Endothelial cell of umbilical vein (primary cell): Measurements from ENCODE around the gene THY1. TPM values are rescaled to one million over a fixed set of nuclear protein-coding genes. Genes with fewer than 3 reads are reported as not detected.

Experiments used
- BruUV-seq: library from RNA; stranded (reverse); fragments of 400-500 nt; replicated peaks from 2 replicates; lab custom pipeline; 2021; lab: Mats Ljungman, UMichigan
- CTCF ChIA-PET: fragments of 300-600, 350-600 bp; sonication (Branson Sonifier 250); formaldehyde crosslinking; loops from one replicate; lab custom pipeline; 2021; ENCODE audit warnings: antibody characterized with exemption, inconsistent platforms; lab: Charles Lee
- POLR2A ChIA-PET: fragments of 300-600, 350-600 bp; sonication (Branson Sonifier 250); formaldehyde crosslinking; loops from one replicate; lab custom pipeline; 2021; ENCODE audit warnings: antibody characterized with exemption, inconsistent platforms; lab: Charles Lee
- DNase-seq: peaks from one replicate; pipeline ENCODE4 v3.0.0-alpha.2; 2011; ENCODE audit warnings: low read depth, low spot score
- FAIRE-seq: peaks from 2 replicates; lab custom pipeline; 2011; peaks lifted over from hg19 to GRCh38; lab: Jason Lieb, UNC
- H2AFZ ChIP-seq: 2 replicates; pipeline ENCODE4 v1.6.0; 2012; ENCODE audit warnings: low read depth, low read length, control low read depth, inconsistent platforms
- H3K27ac ChIP-seq: 2 replicates; pipeline ENCODE4 v1.5.1; 2011; ENCODE audit warnings: low read depth, mild to moderate bottlenecking, control low read depth, low read length, moderate library complexity; ENCODE audit not compliant: insufficient read depth
- H3K27me3 ChIP-seq, 2 experiments: 2 replicates each; pipeline versions ENCODE4 v1.6.0 to v1.6.1; 2011; ENCODE audit warnings: low read length in 2 of 2, mixed read lengths in 1 of 2; ENCODE audit not compliant: control insufficient read depth in 2 of 2, insufficient read depth in 2 of 2
- H3K36me3 ChIP-seq, 2 experiments: 2 replicates in 1 of 2; 3 replicates in 1 of 2; pipeline ENCODE4 v1.5.1; 2011; ENCODE audit warnings: low read length in 2 of 2, mild to moderate bottlenecking in 1 of 2, moderate library complexity in 1 of 2; ENCODE audit not compliant: control insufficient read depth in 2 of 2, insufficient read depth in 2 of 2; ENCODE audit errors: extremely low read depth in 1 of 2
- H3K4me1 ChIP-seq: 3 replicates; pipeline ENCODE4 v1.5.1; 2011; ENCODE audit warnings: mild to moderate bottlenecking, low read length; ENCODE audit not compliant: control insufficient read depth, insufficient read depth; ENCODE audit errors: extremely low read depth
- H3K4me2 ChIP-seq: 2 replicates; pipeline ENCODE4 v1.6.1; 2011; ENCODE audit warnings: low read length, control low read depth, mixed read lengths; ENCODE audit not compliant: insufficient read depth
- H3K4me3 ChIP-seq, 3 experiments: fragments of 200-600 bp in 1 of 3; sonication (generic), shearing (Covaris generic) in 1 of 3; replicated peaks in 1 of 3; 2 replicates each; pipeline ENCODE4 v1.5.1; 2011 to 2016; ENCODE audit warnings: control low read depth in 3 of 3, low read length in 3 of 3, mild to moderate bottlenecking in 2 of 3, inconsistent platforms in 1 of 3, low read depth in 1 of 3, moderate library complexity in 1 of 3; ENCODE audit not compliant: insufficient read depth in 1 of 3
- H3K79me2 ChIP-seq: 2 replicates; pipeline ENCODE4 v1.6.0; 2012; ENCODE audit warnings: low read length, inconsistent platforms; ENCODE audit not compliant: control insufficient read depth, insufficient read depth
- H3K9ac ChIP-seq: replicated peaks from 2 replicates; pipeline ENCODE3; 2011; ENCODE audit warnings: low read length, control low read depth; ENCODE audit not compliant: insufficient read depth; ENCODE audit errors: extremely low read depth
- H3K9me1 ChIP-seq: replicated peaks from 3 replicates; pipeline ENCODE4 v1.6.0; 2011; ENCODE audit warnings: mild to moderate bottlenecking, low read length; ENCODE audit not compliant: control insufficient read depth, insufficient read depth; ENCODE audit errors: extremely low read depth
- H3K9me3 ChIP-seq: replicated peaks from 2 replicates; pipeline ENCODE4 v1.5.1; 2012; ENCODE audit warnings: low read length, inconsistent platforms; ENCODE audit not compliant: control insufficient read depth, insufficient read depth
- H4K20me1 ChIP-seq: replicated peaks from 2 replicates; pipeline ENCODE3; 2011; ENCODE audit warnings: mild to moderate bottlenecking, low read length; ENCODE audit not compliant: control insufficient read depth, insufficient read depth; ENCODE audit errors: extremely low read depth
- CTCF ChIP-seq, 2 donors: IDR thresholded peaks; 1 replicate in 1 of 2; 2 replicates in 1 of 2; pipeline ENCODE4 v1.5.1; 2011; ENCODE audit warnings: low read length in 2 of 2, mild to moderate bottlenecking in 2 of 2, moderate library complexity in 2 of 2, control low read depth in 1 of 2, inconsistent platforms in 1 of 2, low read depth in 1 of 2; ENCODE audit not compliant: insufficient read depth in 1 of 2; ENCODE audit errors: extremely low read depth in 1 of 2
- EZH2 ChIP-seq: IDR thresholded peaks from 2 replicates; pipeline ENCODE4 v1.6.1; 2012; ENCODE audit warnings: borderline replicate concordance, low read depth, mild to moderate bottlenecking, moderate library complexity, low read length, inconsistent platforms; ENCODE audit not compliant: severe bottlenecking
- FOS ChIP-seq: IDR thresholded peaks from 2 replicates; pipeline ENCODE4 v1.6.1; 2011; ENCODE audit warnings: mild to moderate bottlenecking, low read length, moderate library complexity, borderline replicate concordance; ENCODE audit not compliant: insufficient read depth
- GATA2 ChIP-seq: IDR thresholded peaks from 2 replicates; pipeline ENCODE4 v1.7.0; 2011; ENCODE audit warnings: low read depth, mild to moderate bottlenecking, moderate library complexity, mixed read lengths, low read length; ENCODE audit not compliant: insufficient read length, insufficient read depth
- JUN ChIP-seq: IDR thresholded peaks from 2 replicates; pipeline ENCODE4 v1.6.1; 2011; ENCODE audit warnings: borderline replicate concordance, low read depth; ENCODE audit not compliant: insufficient read length, insufficient read depth
- MAX ChIP-seq: IDR thresholded peaks from 2 replicates; pipeline ENCODE4 v1.6.1; 2011; ENCODE audit not compliant: insufficient read depth, insufficient read length
- MYC ChIP-seq: IDR thresholded peaks from one replicate; pipeline ENCODE4 v1.6.1; 2011; ENCODE audit warnings: mild to moderate bottlenecking, low read depth, low read length
- POLR2AphosphoS5 ChIP-seq: IDR thresholded peaks from 2 replicates; pipeline ENCODE4 v1.6.1; 2012; ENCODE audit warnings: low read depth, mild to moderate bottlenecking, control low read depth, low read length, moderate library complexity; ENCODE audit not compliant: insufficient read depth
- dilution Hi-C: fragments of 300-500 bp; cut with MboI; formaldehyde crosslinking; loops from one replicate; pipeline ENCODE4 v1.15.0; 2019; ENCODE audit warnings: low sequenced_read_pairs; ENCODE audit not compliant: extremely low pct_ligation_motif_present
- intact Hi-C: fragments of 100-400 bp; cut with micrococcal nuclease; formaldehyde crosslinking; loops from one replicate; pipeline ENCODE4 v1.10.0; 2022
- polyA plus RNA-seq, 4 experiments: library from polyadenylated mRNA; depleted of rRNA in 3 of 4; stranded (reverse) in 3 of 4; unstranded in 1 of 4; fragments of >200 nt; gene quantifications; 2 replicates each; pipeline versions ENCODE4 v1.2.1 to v1.2.3, GENCODE V29; 2011 to 2012; ENCODE audit warnings: missing spikeins in 1 of 4
- total RNA-seq: library from RNA; stranded (reverse); gene quantifications from 2 replicates; pipeline ENCODE4 v1.2.3, GENCODE V29; 2021

THY1 gene
- total and polyA plus RNA-seq, 2 donors (not counting 3 experiments of a cell fraction or from before 2014, with no cell fraction given): 0.75 to 1.4 TPM

DNA sequence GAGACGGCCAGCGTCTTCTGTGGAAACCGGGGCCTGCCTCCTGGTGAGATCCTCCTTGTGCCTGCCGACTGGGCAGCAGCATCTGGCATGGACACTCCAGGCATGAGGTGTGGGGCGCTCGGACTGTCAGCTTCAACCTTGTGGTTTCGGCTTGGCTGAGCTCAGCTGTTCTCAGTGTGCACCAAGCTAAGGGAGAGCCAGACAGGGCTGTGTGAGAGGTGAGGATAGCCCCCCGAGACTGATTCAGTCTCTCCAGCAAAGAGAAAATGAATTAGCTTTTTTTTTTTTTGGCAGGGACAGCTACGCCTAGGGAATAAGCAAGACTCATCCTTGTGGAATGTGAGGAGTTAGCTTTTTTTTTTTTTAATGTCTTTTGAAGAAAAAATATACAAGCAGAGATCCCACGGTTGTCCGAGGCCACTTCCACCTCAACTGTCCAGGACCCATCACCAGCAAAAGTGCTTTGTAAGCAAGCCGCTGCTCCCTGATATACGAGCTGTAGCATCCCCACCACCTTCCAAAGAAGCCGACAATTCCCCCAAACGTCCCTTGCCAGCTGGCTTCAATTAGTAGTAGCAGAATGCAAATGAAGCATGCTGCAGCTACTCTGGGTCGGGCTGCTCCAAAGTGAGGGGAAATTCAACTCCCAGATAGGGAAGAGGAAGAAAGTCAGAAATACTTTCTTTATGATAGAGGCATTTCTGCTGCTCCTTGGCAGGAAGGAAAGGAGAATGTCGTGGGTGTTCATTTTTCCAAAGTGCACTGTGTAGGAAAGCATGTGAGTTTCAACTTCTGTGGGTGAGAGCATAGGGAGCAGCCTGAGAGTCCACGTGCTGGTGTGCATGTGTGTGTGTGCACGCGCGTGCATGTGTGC, 9.7 kb upstream of the THY1 start:
- intact Hi-C loops: no loop called here
- Histone ChIP-seq H3K4me1 (no peaks in the 10 kb centered on the region), H3K36me3 (no peaks in the 10 kb centered on the region), H3K9me1 (no peaks in the 10 kb centered on the region), H3K79me2 (no peaks in the 10 kb centered on the region), H3K4me3 (no peak overlapping the region), H3K4me2 (no peak overlapping the region), H3K9ac (no peak overlapping the region), H2AFZ (no peak overlapping the region), H3K27ac (no peak overlapping the region), H4K20me1 (no peaks in the 10 kb centered on the region), H3K9me3 (no peaks in the 10 kb centered on the region), H3K27me3 (peaks cover 4 to 7% of the 10 kb centered on the region in 2 experiments)
- ChIA-PET CTCF (interaction anchor here (1.1 to 1.2 kb wide), 2 partner anchors 58 to 77 kb away, joined by 3 read pairs; no protein-coding TSS in a partner anchor), POLR2A (no interaction called here)
- DNase-seq (no peak), FAIRE-seq (no peak)
- TF ChIP-seq MAX: no peak
- no peak for TF ChIP-seq FOS
- TF ChIP-seq GATA2: no peak
- TF ChIP-seq JUN: no peak
- no peak for TF ChIP-seq EZH2
- no peak for TF ChIP-seq POLR2AphosphoS5
- no peak for TF ChIP-seq MYC
- TF ChIP-seq CTCF (IDR thresholded peaks at IDR 0.05; ENCODE audit: extremely low read depth in 1 of 2, insufficient read depth in 1 of 2, low read depth in 1 of 2, low read length in 2 of 2): no peak
- BruUV-seq: no TSS peak
- dilution Hi-C loops: no loop called here
